ENCODE data around the gene IGF1R. TPM values are rescaled to one million over a fixed set of nuclear protein-coding genes. Genes with fewer than 3 reads are reported as not detected.

The IGF1R gene
- total and polyA plus RNA-seq, 2 of the 8 experiments (the other 6 are each of a cell fraction or from before 2014, with no cell fraction given): 32.9 to 109 TPM

DNA sequence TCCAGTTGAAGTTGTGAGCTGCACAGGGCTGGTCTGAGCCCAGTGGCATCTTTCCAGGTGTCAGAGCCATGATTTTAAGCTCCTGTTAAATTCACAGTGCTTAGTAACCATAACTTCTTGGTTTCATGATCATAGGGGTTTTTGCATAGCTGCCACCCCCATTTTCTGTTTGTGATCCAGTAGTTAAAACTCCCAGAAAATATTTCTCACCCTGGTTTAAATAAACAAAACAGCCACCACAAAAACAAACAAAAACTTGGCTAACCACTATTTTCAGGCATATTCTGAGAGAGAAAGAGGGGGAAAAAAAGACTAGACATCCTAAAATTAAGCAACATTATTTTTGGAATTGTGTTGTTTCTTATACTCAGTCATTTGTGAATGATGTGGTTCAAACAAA lies 175.3 kb downstream of the IGF1R start (continued):
- TF ChIP-seq, protein P1, sequence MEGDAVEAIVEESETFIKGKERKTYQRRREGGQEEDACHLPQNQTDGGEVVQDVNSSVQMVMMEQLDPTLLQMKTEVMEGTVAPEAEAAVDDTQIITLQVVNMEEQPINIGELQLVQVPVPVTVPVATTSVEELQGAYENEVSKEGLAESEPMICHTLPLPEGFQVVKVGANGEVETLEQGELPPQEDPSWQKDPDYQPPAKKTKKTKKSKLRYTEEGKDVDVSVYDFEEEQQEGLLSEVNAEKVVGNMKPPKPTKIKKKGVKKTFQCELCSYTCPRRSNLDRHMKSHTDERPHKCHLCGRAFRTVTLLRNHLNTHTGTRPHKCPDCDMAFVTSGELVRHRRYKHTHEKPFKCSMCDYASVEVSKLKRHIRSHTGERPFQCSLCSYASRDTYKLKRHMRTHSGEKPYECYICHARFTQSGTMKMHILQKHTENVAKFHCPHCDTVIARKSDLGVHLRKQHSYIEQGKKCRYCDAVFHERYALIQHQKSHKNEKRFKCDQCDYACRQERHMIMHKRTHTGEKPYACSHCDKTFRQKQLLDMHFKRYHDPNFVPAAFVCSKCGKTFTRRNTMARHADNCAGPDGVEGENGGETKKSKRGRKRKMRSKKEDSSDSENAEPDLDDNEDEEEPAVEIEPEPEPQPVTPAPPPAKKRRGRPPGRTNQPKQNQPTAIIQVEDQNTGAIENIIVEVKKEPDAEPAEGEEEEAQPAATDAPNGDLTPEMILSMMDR (IDR thresholded peaks at IDR 0.05; ENCODE audit: control extremely low read depth in 1 of 3, insufficient read depth in 1 of 3, low read depth in 1 of 3, low read length in 3 of 3): no peak
- TF ChIP-seq SIN3A (conservative IDR thresholded peaks at IDR 0.05 in 1 of 2, IDR thresholded peaks at IDR 0.05 in 1 of 2; ENCODE audit: low read depth in 1 of 2, low read length in 2 of 2): no peak
- TF ChIP-seq JUN (IDR thresholded peaks at IDR 0.05; ENCODE audit: low read depth, low read length): no peak
- no peak for TF ChIP-seq CHD1 (IDR thresholded peaks at IDR 0.05; ENCODE audit: low read depth, low read length)
- no peak for TF ChIP-seq RXRA (IDR thresholded peaks at IDR 0.05; ENCODE audit: insufficient read depth, low read depth, low read length)
- TF ChIP-seq, protein P2, sequence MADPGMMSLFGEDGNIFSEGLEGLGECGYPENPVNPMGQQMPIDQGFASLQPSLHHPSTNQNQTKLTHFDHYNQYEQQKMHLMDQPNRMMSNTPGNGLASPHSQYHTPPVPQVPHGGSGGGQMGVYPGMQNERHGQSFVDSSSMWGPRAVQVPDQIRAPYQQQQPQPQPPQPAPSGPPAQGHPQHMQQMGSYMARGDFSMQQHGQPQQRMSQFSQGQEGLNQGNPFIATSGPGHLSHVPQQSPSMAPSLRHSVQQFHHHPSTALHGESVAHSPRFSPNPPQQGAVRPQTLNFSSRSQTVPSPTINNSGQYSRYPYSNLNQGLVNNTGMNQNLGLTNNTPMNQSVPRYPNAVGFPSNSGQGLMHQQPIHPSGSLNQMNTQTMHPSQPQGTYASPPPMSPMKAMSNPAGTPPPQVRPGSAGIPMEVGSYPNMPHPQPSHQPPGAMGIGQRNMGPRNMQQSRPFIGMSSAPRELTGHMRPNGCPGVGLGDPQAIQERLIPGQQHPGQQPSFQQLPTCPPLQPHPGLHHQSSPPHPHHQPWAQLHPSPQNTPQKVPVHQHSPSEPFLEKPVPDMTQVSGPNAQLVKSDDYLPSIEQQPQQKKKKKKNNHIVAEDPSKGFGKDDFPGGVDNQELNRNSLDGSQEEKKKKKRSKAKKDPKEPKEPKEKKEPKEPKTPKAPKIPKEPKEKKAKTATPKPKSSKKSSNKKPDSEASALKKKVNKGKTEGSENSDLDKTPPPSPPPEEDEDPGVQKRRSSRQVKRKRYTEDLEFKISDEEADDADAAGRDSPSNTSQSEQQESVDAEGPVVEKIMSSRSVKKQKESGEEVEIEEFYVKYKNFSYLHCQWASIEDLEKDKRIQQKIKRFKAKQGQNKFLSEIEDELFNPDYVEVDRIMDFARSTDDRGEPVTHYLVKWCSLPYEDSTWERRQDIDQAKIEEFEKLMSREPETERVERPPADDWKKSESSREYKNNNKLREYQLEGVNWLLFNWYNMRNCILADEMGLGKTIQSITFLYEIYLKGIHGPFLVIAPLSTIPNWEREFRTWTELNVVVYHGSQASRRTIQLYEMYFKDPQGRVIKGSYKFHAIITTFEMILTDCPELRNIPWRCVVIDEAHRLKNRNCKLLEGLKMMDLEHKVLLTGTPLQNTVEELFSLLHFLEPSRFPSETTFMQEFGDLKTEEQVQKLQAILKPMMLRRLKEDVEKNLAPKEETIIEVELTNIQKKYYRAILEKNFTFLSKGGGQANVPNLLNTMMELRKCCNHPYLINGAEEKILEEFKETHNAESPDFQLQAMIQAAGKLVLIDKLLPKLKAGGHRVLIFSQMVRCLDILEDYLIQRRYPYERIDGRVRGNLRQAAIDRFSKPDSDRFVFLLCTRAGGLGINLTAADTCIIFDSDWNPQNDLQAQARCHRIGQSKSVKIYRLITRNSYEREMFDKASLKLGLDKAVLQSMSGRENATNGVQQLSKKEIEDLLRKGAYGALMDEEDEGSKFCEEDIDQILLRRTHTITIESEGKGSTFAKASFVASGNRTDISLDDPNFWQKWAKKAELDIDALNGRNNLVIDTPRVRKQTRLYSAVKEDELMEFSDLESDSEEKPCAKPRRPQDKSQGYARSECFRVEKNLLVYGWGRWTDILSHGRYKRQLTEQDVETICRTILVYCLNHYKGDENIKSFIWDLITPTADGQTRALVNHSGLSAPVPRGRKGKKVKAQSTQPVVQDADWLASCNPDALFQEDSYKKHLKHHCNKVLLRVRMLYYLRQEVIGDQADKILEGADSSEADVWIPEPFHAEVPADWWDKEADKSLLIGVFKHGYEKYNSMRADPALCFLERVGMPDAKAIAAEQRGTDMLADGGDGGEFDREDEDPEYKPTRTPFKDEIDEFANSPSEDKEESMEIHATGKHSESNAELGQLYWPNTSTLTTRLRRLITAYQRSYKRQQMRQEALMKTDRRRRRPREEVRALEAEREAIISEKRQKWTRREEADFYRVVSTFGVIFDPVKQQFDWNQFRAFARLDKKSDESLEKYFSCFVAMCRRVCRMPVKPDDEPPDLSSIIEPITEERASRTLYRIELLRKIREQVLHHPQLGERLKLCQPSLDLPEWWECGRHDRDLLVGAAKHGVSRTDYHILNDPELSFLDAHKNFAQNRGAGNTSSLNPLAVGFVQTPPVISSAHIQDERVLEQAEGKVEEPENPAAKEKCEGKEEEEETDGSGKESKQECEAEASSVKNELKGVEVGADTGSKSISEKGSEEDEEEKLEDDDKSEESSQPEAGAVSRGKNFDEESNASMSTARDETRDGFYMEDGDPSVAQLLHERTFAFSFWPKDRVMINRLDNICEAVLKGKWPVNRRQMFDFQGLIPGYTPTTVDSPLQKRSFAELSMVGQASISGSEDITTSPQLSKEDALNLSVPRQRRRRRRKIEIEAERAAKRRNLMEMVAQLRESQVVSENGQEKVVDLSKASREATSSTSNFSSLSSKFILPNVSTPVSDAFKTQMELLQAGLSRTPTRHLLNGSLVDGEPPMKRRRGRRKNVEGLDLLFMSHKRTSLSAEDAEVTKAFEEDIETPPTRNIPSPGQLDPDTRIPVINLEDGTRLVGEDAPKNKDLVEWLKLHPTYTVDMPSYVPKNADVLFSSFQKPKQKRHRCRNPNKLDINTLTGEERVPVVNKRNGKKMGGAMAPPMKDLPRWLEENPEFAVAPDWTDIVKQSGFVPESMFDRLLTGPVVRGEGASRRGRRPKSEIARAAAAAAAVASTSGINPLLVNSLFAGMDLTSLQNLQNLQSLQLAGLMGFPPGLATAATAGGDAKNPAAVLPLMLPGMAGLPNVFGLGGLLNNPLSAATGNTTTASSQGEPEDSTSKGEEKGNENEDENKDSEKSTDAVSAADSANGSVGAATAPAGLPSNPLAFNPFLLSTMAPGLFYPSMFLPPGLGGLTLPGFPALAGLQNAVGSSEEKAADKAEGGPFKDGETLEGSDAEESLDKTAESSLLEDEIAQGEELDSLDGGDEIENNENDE (IDR thresholded peaks at IDR 0.05; ENCODE audit: insufficient replicate concordance, low read length): no peak
